HG03025 (cell line): ENCODE results near the gene FOSL2.

Experiments used
- ATAC-seq: cut with Tn5 transposase; IDR thresholded peaks from one replicate; pipeline ENCODE4 v1.9.1; 2021; ENCODE audit warnings: mild to moderate bottlenecking, moderate library complexity; ENCODE audit not compliant: unreplicated experiment, low FRiP score

The FOSL2 gene

GRCh38 chr2:28407976-28408690 is 15.5 kb downstream of the FOSL2 start:
- no peak for ATAC-seq

- no peak for ATAC-seq
Measured at GRCh38 chr2:28408764-28409599, 16.3 kb downstream of the FOSL2 start.

GRCh38 chr2:28411166-28411755 is 18.6 kb downstream of the FOSL2 start:
- ATAC-seq = no peak

GRCh38 chr2:28411956-28412609 is 19.4 kb downstream of the FOSL2 start:
- ATAC-seq = no peak

- no peak for ATAC-seq
Measured at GRCh38 chr2:28412625-28413151, 20.0 kb downstream of the FOSL2 start.

GRCh38 chr2:28413152-28413898 is 20.7 kb downstream of the FOSL2 start:
- ATAC-seq = no peak

- ATAC-seq = no peak
Measured at GRCh38 chr2:28413899-28414295, 21.2 kb downstream of the FOSL2 start.

GRCh38 chr2:28414583-28414982 is 21.9 kb downstream of the FOSL2 start:
- no peak for ATAC-seq

- ATAC-seq = no peak
Measured at GRCh38 chr2:28415010-28415409, 22.4 kb downstream of the FOSL2 start.

- ATAC-seq = no peak
Measured at GRCh38 chr2:28415715-28416114, 23.1 kb downstream of the FOSL2 start.

GRCh38 chr2:28419003-28419402 is 26.3 kb downstream of the FOSL2 start:
- ATAC-seq = no peak

- no peak for ATAC-seq
Measured at GRCh38 chr2:28419443-28420270, 27.0 kb downstream of the FOSL2 start.

- ATAC-seq = no peak
Measured at GRCh38 chr2:28420722-28421121, 28.1 kb downstream of the FOSL2 start.

- ATAC-seq = no peak
Measured at GRCh38 chr2:28422908-28423741, 30.5 kb downstream of the FOSL2 start.

GRCh38 chr2:28423856-28424605 is 31.4 kb downstream of the FOSL2 start:
- ATAC-seq = no peak

- no peak for ATAC-seq
Measured at GRCh38 chr2:28424799-28425463, 32.3 kb downstream of the FOSL2 start.

- ATAC-seq = no peak
Measured at GRCh38 chr2:28425464-28425835, 32.8 kb downstream of the FOSL2 start.
